Sigmoid colon (tissue), 7 donors: ENCODE measurements around the gene UNC5A. TPM values are rescaled to one million over a fixed set of nuclear protein-coding genes. Genes with fewer than 3 reads are reported as not detected.

ENCODE experiments used
- DNase-seq: peaks from one replicate; pipeline ENCODE4 v3.0.0-alpha.2; 2019
- H3K27ac ChIP-seq, 4 donors: fragments of 200-600 bp; sonication (generic); one replicate each; pipeline ENCODE4 v1.5.1; 2016 to 2019; ENCODE audit warnings: mild to moderate bottlenecking in 1 of 4
- H3K27me3 ChIP-seq, 3 donors: fragments of 200-600 bp; sonication (generic); one replicate each; pipeline ENCODE4 v1.5.1; 2019; ENCODE audit warnings: mild to moderate bottlenecking in 1 of 3
- H3K36me3 ChIP-seq, 4 donors: fragments of 200-600 bp; sonication (generic); one replicate each; pipeline ENCODE4 v1.5.1; 2016 to 2019
- H3K4me1 ChIP-seq, 4 donors: fragments of 200-600 bp; sonication (generic); one replicate each; pipeline ENCODE4 v1.5.1; 2017 to 2019
- H3K4me3 ChIP-seq, 4 donors: fragments of 200-600 bp; sonication (generic); one replicate each; pipeline ENCODE4 v1.5.1; 2017 to 2019; ENCODE audit warnings: mild to moderate bottlenecking in 2 of 4, moderate library complexity in 1 of 4
- H3K9me3 ChIP-seq, 4 donors: fragments of 200-600 bp in 3 of 4; sonication (generic) in 3 of 4; one replicate each; pipeline versions ENCODE4 v1.5.1 to v1.6.1; 2013 to 2019
- EP300 ChIP-seq, 4 donors: sonication (generic); formaldehyde crosslinking; IDR thresholded peaks; one replicate each; pipeline ENCODE4 v1.6.1; 2017; ENCODE audit warnings: antibody characterized with exemption in 4 of 4
- POLR2A ChIP-seq, 2 donors: fragments of 450-650 bp; IDR thresholded peaks; one replicate each; pipeline ENCODE4 v1.6.1; 2016; ENCODE audit warnings: antibody characterized with exemption in 2 of 2, mild to moderate bottlenecking in 2 of 2, moderate library complexity in 2 of 2
- POLR2AphosphoS5 ChIP-seq, 4 donors: sonication (generic); formaldehyde crosslinking; IDR thresholded peaks; one replicate each; pipeline ENCODE4 v1.6.1; 2017; ENCODE audit warnings: antibody characterized with exemption in 4 of 4
- WGBS, 2 donors: extraction: QIAGEN DNeasy Blood & Tissue Kit; methylation state at CpG; one replicate each; pipeline ENCODE4 v1.1.7; 2013; 5-methylcytosine and 5-hydroxymethylcytosine counted together
- intact Hi-C: fragments of 100-400 bp; cut with DNase I; formaldehyde crosslinking; loops from one replicate; pipeline ENCODE4 v1.15.1; 2023
- polyA plus RNA-seq, 3 donors: library from polyadenylated mRNA; stranded (reverse); fragments of 200-250 nt; gene quantifications; one replicate each; pipeline ENCODE4 v1.2.3, GENCODE V29; 2013
- total RNA-seq, 4 donors: library from RNA; depleted of rRNA; stranded (reverse); fragments of >200 nt; gene quantifications; one replicate each; pipeline ENCODE4 v1.1.0, GENCODE V29; 2016
- TF ChIP-seq, protein P1 (sequence below), 4 experiments: fragments of 450-650 bp in 3 of 4; fragments of 200-600 bp in 1 of 4; IDR thresholded peaks; one replicate each; pipeline ENCODE4 v1.5.1; 2016 to 2019; ENCODE audit warnings: antibody characterized with exemption in 4 of 4, mild to moderate bottlenecking in 3 of 4, moderate library complexity in 2 of 4
- donor health status: healthy with polysubstance abuse.
- donor health status: Bipolar disorder and iron deficiency.
- donor health status: healthy.

The UNC5A gene
- total and polyA plus RNA-seq, 7 donors, result 0.34 to 0.60 TPM; not detected in 5

- TF ChIP-seq POLR2AphosphoS5 (IDR thresholded peaks at IDR 0.05) (no peak), POLR2A (IDR thresholded peaks at IDR 0.05) (no peak), EP300 (IDR thresholded peaks at IDR 0.05) (no peak)
- TF ChIP-seq, protein P1, sequence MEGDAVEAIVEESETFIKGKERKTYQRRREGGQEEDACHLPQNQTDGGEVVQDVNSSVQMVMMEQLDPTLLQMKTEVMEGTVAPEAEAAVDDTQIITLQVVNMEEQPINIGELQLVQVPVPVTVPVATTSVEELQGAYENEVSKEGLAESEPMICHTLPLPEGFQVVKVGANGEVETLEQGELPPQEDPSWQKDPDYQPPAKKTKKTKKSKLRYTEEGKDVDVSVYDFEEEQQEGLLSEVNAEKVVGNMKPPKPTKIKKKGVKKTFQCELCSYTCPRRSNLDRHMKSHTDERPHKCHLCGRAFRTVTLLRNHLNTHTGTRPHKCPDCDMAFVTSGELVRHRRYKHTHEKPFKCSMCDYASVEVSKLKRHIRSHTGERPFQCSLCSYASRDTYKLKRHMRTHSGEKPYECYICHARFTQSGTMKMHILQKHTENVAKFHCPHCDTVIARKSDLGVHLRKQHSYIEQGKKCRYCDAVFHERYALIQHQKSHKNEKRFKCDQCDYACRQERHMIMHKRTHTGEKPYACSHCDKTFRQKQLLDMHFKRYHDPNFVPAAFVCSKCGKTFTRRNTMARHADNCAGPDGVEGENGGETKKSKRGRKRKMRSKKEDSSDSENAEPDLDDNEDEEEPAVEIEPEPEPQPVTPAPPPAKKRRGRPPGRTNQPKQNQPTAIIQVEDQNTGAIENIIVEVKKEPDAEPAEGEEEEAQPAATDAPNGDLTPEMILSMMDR (IDR thresholded peaks at IDR 0.05), result no peak
- intact Hi-C loops, result no loop called here
- Histone ChIP-seq H3K9me3 (no peaks in the 10 kb centered on the region), H3K27me3 (peaks cover 7 to 54% (median 20%) of the 10 kb centered on the region in 3 donors), H3K27ac (no peak overlapping the region), H3K4me3 (no peak overlapping the region), H3K36me3 (no peaks in the 10 kb centered on the region), H3K4me1 (no peaks in the 10 kb centered on the region)
- 60 to 67% methylated on average over 10 of the region's 10 CpGs for WGBS, 2 donors
- no peak for DNase-seq
Observed at GRCh38 chr5:176859916-176860315, 49.6 kb downstream of the UNC5A start.

DNA sequence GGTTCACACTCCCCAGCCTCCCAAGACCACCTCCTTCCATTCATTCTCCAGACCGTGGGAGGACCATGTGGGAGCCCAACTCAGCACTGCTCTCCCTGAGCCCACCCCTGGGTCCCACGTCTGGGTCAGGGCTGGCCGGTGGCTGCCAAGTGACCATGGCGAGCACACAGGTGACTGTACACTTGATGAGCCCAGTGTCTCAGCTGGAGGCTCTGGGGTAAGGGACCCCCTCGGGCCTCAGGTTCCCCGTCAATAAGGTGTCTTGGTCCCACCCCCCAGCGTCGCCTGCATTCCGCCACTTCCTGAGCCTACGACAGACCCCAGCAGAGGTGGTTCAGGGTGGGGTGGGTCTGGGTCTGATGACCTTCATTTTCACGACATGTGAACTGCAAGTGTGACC, 50.0 kb downstream of the UNC5A start:
- Histone ChIP-seq H3K4me3 (no peak overlapping the region), H3K36me3 (no peaks in the 10 kb centered on the region), H3K4me1 (no peaks in the 10 kb centered on the region), H3K27ac (no peak overlapping the region), H3K9me3 (no peaks in the 10 kb centered on the region), H3K27me3 (peaks cover 7 to 59% (median 24%) of the 10 kb centered on the region in 3 donors)
- TF ChIP-seq, protein P1 (IDR thresholded peaks at IDR 0.05), result no peak
- TF ChIP-seq POLR2AphosphoS5 (IDR thresholded peaks at IDR 0.05) (no peak), EP300 (IDR thresholded peaks at IDR 0.05) (no peak), POLR2A (IDR thresholded peaks at IDR 0.05) (no peak)
- 67 to 75% methylated on average over 11 of the region's 11 CpGs for WGBS, 2 donors
- intact Hi-C loops, result no loop called here
- no peak for DNase-seq

- 87 to 88% methylated on average over 11 of the region's 11 CpGs for WGBS, 2 donors
- no peaks in the 10 kb centered on the region for H3K36me3 ChIP-seq
- no peak overlapping the region for H3K4me3 ChIP-seq
- no peak for DNase-seq
- H3K27me3 ChIP-seq, result peaks cover 7 to 59% (median 27%) of the 10 kb centered on the region in 3 donors
- H3K27ac ChIP-seq, result no peak overlapping the region
- H3K9me3 ChIP-seq, result no peaks in the 10 kb centered on the region
- no peaks in the 10 kb centered on the region for H3K4me1 ChIP-seq
- TF ChIP-seq EP300 (IDR thresholded peaks at IDR 0.05), result no peak
- no peak for TF ChIP-seq POLR2A (IDR thresholded peaks at IDR 0.05)
- TF ChIP-seq, protein P1 (IDR thresholded peaks at IDR 0.05), result no peak
- TF ChIP-seq POLR2AphosphoS5 (IDR thresholded peaks at IDR 0.05), result no peak
- intact Hi-C loops, result no loop called here
Observed at GRCh38 chr5:176861276-176861675, 50.9 kb downstream of the UNC5A start.

GRCh38 chr5:176862330-176862995, 52.1 kb downstream of the UNC5A start:
- Histone ChIP-seq H3K36me3 (no peaks in the 10 kb centered on the region), H3K4me1 (no peaks in the 10 kb centered on the region), H3K27me3 (peaks cover 7 to 71% (median 31%) of the 10 kb centered on the region in 3 donors), H3K4me3 (no peak overlapping the region), H3K9me3 (no peaks in the 10 kb centered on the region), H3K27ac (no peak overlapping the region)
- WGBS, 2 donors, result 46 to 63% methylated on average over 28 of the region's 28 CpGs
- no peak for TF ChIP-seq POLR2AphosphoS5 (IDR thresholded peaks at IDR 0.05)
- TF ChIP-seq POLR2A (IDR thresholded peaks at IDR 0.05), result no peak
- TF ChIP-seq, protein P1 (IDR thresholded peaks at IDR 0.05), result no peak
- no peak for TF ChIP-seq EP300 (IDR thresholded peaks at IDR 0.05)
- intact Hi-C loops, result no loop called here
- DNase-seq, result no peak
